ENCODE data around the gene FHOD1. TPM values are rescaled to one million over a fixed set of nuclear protein-coding genes. Genes with fewer than 3 reads are reported as not detected.

Gene FHOD1
- total and polyA plus RNA-seq, 2 of the 13 experiments (the other 11 are each of a cell fraction or from before 2014, with no cell fraction given) = 20.0 to 20.8 TPM

GRCh38 chr16:67191995-67192681, 55.1 kb downstream of the FHOD1 start, which contains the start of gene E2F4 (continued):
- TF ChIP-seq HNF4G (IDR thresholded peaks at IDR 0.05; ENCODE audit: borderline replicate concordance, low read depth, low read length) (peak; percentile 34; the same call in 1 of the 2 replicates), HNF4G (CRISPR knock-in tag; IDR thresholded peaks at IDR 0.05; ENCODE audit: borderline replicate concordance, low read depth) (peak; percentile 75; the same call in 1 of the 2 replicates), GLI4 (CRISPR knock-in tag; IDR thresholded peaks at IDR 0.05; ENCODE audit: borderline replicate concordance) (peak; percentile 45; the same call in 1 of the 2 replicates), ZNF766 (CRISPR knock-in tag; IDR thresholded peaks at IDR 0.05; ENCODE audit: borderline replicate concordance) (peak; percentile 70; the same call in 1 of the 2 replicates), NCOA5 (CRISPR knock-in tag; IDR thresholded peaks at IDR 0.05) (no peak), TBX2 (CRISPR knock-in tag; IDR thresholded peaks at IDR 0.05; ENCODE audit: borderline replicate concordance) (peak; percentile 67), ZNF574 (CRISPR knock-in tag; IDR thresholded peaks at IDR 0.05) (peak; percentile 97), ZFP37 (CRISPR knock-in tag; IDR thresholded peaks at IDR 0.05; ENCODE audit: borderline replicate concordance) (0 out of 2 replicates have a peak, but pooled peaks have one; percentile 6), AGO2 (optimal IDR thresholded peaks at IDR 0.05; ENCODE audit: low read depth, low read length) (peak; percentile 62), MIXL1 (CRISPR knock-in tag; IDR thresholded peaks at IDR 0.05) (peak; percentile 76; the same call in 1 of the 2 replicates), ESRRA (CRISPR knock-in tag; IDR thresholded peaks at IDR 0.05; ENCODE audit: low read depth) (no peak; the same call in 1 of the 2 replicates), ZNF883 (CRISPR knock-in tag; IDR thresholded peaks at IDR 0.05; ENCODE audit: not compliant biosample characterization) (peak; percentile 89), ZNF816 (CRISPR knock-in tag; IDR thresholded peaks at IDR 0.05; ENCODE audit: borderline replicate concordance) (no peak), ZSCAN20 (CRISPR knock-in tag; IDR thresholded peaks at IDR 0.05; ENCODE audit: borderline replicate concordance) (peak; percentile 22; the same call in 1 of the 2 replicates)
- TF ChIP-seq, protein P1, sequence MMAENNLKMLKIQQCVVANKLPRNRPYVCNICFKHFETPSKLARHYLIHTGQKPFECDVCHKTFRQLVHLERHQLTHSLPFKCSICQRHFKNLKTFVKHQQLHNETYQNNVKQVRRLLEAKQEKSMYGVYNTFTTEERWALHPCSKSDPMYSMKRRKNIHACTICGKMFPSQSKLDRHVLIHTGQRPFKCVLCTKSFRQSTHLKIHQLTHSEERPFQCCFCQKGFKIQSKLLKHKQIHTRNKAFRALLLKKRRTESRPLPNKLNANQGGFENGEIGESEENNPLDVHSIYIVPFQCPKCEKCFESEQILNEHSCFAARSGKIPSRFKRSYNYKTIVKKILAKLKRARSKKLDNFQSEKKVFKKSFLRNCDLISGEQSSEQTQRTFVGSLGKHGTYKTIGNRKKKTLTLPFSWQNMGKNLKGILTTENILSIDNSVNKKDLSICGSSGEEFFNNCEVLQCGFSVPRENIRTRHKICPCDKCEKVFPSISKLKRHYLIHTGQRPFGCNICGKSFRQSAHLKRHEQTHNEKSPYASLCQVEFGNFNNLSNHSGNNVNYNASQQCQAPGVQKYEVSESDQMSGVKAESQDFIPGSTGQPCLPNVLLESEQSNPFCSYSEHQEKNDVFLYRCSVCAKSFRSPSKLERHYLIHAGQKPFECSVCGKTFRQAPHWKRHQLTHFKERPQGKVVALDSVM (CRISPR knock-in tag; IDR thresholded peaks at IDR 0.05) = peak; percentile 52; the same call in 1 of the 2 replicates
- TF ChIP-seq, protein P2, sequence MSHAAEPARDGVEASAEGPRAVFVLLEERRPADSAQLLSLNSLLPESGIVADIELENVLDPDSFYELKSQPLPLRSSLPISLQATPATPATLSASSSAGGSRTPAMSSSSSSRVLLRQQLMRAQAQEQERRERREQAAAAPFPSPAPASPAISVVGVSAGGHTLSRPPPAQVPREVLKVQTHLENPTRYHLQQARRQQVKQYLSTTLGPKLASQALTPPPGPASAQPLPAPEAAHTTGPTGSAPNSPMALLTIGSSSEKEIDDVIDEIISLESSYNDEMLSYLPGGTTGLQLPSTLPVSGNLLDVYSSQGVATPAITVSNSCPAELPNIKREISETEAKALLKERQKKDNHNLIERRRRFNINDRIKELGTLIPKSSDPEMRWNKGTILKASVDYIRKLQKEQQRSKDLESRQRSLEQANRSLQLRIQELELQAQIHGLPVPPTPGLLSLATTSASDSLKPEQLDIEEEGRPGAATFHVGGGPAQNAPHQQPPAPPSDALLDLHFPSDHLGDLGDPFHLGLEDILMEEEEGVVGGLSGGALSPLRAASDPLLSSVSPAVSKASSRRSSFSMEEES (CRISPR knock-in tag; IDR thresholded peaks at IDR 0.05) = peak; percentile 55
- TF ChIP-seq, protein P3, sequence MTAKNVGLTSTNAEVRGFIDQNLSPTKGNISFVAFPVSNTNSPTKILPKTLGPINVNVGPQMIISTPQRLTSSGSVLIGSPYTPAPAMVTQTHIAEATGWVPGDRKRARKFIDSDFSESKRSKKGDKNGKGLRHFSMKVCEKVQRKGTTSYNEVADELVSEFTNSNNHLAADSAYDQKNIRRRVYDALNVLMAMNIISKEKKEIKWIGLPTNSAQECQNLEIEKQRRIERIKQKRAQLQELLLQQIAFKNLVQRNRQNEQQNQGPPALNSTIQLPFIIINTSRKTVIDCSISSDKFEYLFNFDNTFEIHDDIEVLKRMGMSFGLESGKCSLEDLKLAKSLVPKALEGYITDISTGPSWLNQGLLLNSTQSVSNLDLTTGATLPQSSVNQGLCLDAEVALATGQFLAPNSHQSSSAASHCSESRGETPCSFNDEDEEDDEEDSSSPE (CRISPR knock-in tag; IDR thresholded peaks at IDR 0.05) = peak; percentile 58
- TF ChIP-seq, protein P4, sequence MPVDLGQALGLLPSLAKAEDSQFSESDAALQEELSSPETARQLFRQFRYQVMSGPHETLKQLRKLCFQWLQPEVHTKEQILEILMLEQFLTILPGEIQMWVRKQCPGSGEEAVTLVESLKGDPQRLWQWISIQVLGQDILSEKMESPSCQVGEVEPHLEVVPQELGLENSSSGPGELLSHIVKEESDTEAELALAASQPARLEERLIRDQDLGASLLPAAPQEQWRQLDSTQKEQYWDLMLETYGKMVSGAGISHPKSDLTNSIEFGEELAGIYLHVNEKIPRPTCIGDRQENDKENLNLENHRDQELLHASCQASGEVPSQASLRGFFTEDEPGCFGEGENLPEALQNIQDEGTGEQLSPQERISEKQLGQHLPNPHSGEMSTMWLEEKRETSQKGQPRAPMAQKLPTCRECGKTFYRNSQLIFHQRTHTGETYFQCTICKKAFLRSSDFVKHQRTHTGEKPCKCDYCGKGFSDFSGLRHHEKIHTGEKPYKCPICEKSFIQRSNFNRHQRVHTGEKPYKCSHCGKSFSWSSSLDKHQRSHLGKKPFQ (CRISPR knock-in tag; IDR thresholded peaks at IDR 0.05; ENCODE audit: insufficient replicate concordance) = peak; percentile 58
